ENCODE data around the gene STAT5A. TPM values are rescaled to one million over a fixed set of nuclear protein-coding genes. Genes with fewer than 3 reads are reported as not detected.

The STAT5A gene
- total RNA-seq, 1 donor from 2014 or later: 36.1 TPM

Other genes with a start within 250 kb of the STAT5A start
- 0.11 and 0.26 TPM in 2 replicates for gene C17orf113, start 237.9 kb upstream of the STAT5A start, total RNA-seq
- not detected in 2 replicates for gene ZNF385C, start 190.0 kb upstream of the STAT5A start, total RNA-seq
- gene DHX58, start 175.8 kb upstream of the STAT5A start, total RNA-seq: 9.6 TPM in 2 replicates
- gene KAT2A, start 167.1 kb upstream of the STAT5A start, total RNA-seq: 7.1 and 13.2 TPM in 2 replicates
- not detected in 2 replicates for gene HSPB9, start 165.7 kb upstream of the STAT5A start, total RNA-seq
- gene RAB5C, start 133.5 kb upstream of the STAT5A start, total RNA-seq: 105 and 116 TPM in 2 replicates
- 0.04 TPM in 1 of 2 replicates, not detected in the other for gene KCNH4, start 107.4 kb upstream of the STAT5A start, total RNA-seq
- gene HCRT, start 103.0 kb upstream of the STAT5A start, total RNA-seq: not detected in 2 replicates
- 14.3 and 16.2 TPM in 2 replicates for gene GHDC, start 94.0 kb upstream of the STAT5A start, total RNA-seq
- 48.5 and 54.3 TPM in 2 replicates for gene STAT5B, start 12.1 kb upstream of the STAT5A start, total RNA-seq
- 99.0 and 132 TPM in 2 replicates for gene STAT3, start 99.9 kb downstream of the STAT5A start, total RNA-seq
- 817 and 880 TPM in 2 replicates for gene CAVIN1, start 134.8 kb downstream of the STAT5A start, total RNA-seq
- 20.8 and 21.9 TPM in 2 replicates for gene ATP6V0A1, start 170.4 kb downstream of the STAT5A start, total RNA-seq
- 23.2 and 30.3 TPM in 2 replicates for gene NAGLU, start 247.7 kb downstream of the STAT5A start, total RNA-seq

Data from pulmonary artery endothelial cell (primary cell).